Neural cell (in vitro differentiated cells): ENCODE data around the gene RPP25. TPM values are rescaled to one million over a fixed set of nuclear protein-coding genes. Genes with fewer than 3 reads are reported as not detected.

Experiments
- H2AFZ ChIP-seq: fragments of 200-600, 300-800 bp; sonication (generic), shearing (Covaris generic); 2 replicates; pipeline ENCODE4 v1.6.0; 2014; ENCODE audit warnings: low read depth, mild to moderate bottlenecking, antibody characterized with exemption, low read length, moderate library complexity
- H3F3A ChIP-seq: fragments of 200-600 bp; shearing (Covaris generic); 2 replicates; pipeline ENCODE4 v1.6.1; 2016; ENCODE audit warnings: mild to moderate bottlenecking, moderate library complexity, mixed read lengths, antibody characterized with exemption, low read length; ENCODE audit not compliant: insufficient read depth, poor library complexity, severe bottlenecking
- H3K27ac ChIP-seq: fragments of 200-600, 300-800 bp; sonication (generic), shearing (Covaris generic); 2 replicates; pipeline ENCODE4 v1.5.1; 2014; ENCODE audit warnings: mild to moderate bottlenecking, low read length, moderate library complexity
- H3K27me3 ChIP-seq: fragments of 300-800, 200-600 bp; sonication (generic), shearing (Covaris generic); 2 replicates; pipeline ENCODE4 v1.6.0; 2014; ENCODE audit warnings: mild to moderate bottlenecking, low read depth, low read length, moderate library complexity; ENCODE audit not compliant: insufficient read depth
- H3K36me3 ChIP-seq: fragments of 300-800, 200-600 bp; sonication (generic), shearing (Covaris generic); 2 replicates; pipeline ENCODE4 v1.5.1; 2014; ENCODE audit warnings: mild to moderate bottlenecking, antibody characterized with exemption, low read length, moderate library complexity; ENCODE audit not compliant: insufficient read depth
- H3K4me2 ChIP-seq: fragments of 300-800, 200-600 bp; sonication (generic), shearing (Covaris generic); 2 replicates; pipeline ENCODE4 v1.6.0; 2014; ENCODE audit warnings: mild to moderate bottlenecking, low read length
- H3K4me3 ChIP-seq: fragments of 300-800, 200-600 bp; sonication (generic), shearing (Covaris generic); 2 replicates; pipeline ENCODE4 v1.5.1; 2014; ENCODE audit warnings: mild to moderate bottlenecking, low read length, moderate library complexity
- H3K79me2 ChIP-seq: fragments of 200-600 bp; shearing (Covaris generic); replicated peaks from 2 replicates; pipeline ENCODE4 v1.6.0; 2014; ENCODE audit warnings: mild to moderate bottlenecking, low read length, moderate library complexity; ENCODE audit not compliant: insufficient read depth
- H3K9ac ChIP-seq: fragments of 300-800, 200-600 bp; sonication (generic), shearing (Covaris generic); 2 replicates; pipeline ENCODE4 v1.6.1; 2016; ENCODE audit warnings: mild to moderate bottlenecking, low read length, mixed read lengths
- H3K9me2 ChIP-seq: fragments of 200-600 bp; shearing (Covaris generic); 2 replicates; pipeline ENCODE4 v1.6.1; 2016; ENCODE audit warnings: mild to moderate bottlenecking, low read length, mixed read lengths; ENCODE audit not compliant: insufficient read depth
- H3K9me3 ChIP-seq: fragments of 200-600, 300-800 bp; sonication (generic), shearing (Covaris generic); 2 replicates; pipeline ENCODE4 v1.6.1; 2016; ENCODE audit warnings: mild to moderate bottlenecking, mixed run types, low read length, moderate library complexity, mixed read lengths
- H4K20me1 ChIP-seq: fragments of 200-600 bp; shearing (Covaris generic); 2 replicates; pipeline ENCODE4 v1.6.1; 2016; ENCODE audit warnings: mild to moderate bottlenecking, mixed run types; ENCODE audit not compliant: insufficient read depth
- EP300 ChIP-seq: fragments of 450-650 bp; conservative IDR thresholded peaks from 2 replicates; pipeline ENCODE4 v1.6.1; 2014; ENCODE audit warnings: antibody characterized with exemption, mild to moderate bottlenecking, moderate library complexity; ENCODE audit not compliant: poor library complexity, severe bottlenecking
- EZH2 ChIP-seq: fragments of 200-600, 300-800 bp; shearing (Covaris generic), sonication (generic); IDR thresholded peaks from 2 replicates; pipeline ENCODE4 v1.6.1; 2014; ENCODE audit warnings: antibody characterized with exemption, low read length, borderline replicate concordance, mild to moderate bottlenecking; ENCODE audit not compliant: insufficient read depth, poor library complexity, severe bottlenecking
- MXI1 ChIP-seq: fragments of 450-650 bp; conservative IDR thresholded peaks from 2 replicates; pipeline ENCODE4 v1.6.1; 2014; ENCODE audit warnings: antibody characterized with exemption, mild to moderate bottlenecking; ENCODE audit not compliant: poor library complexity, severe bottlenecking
- POLR2AphosphoS5 ChIP-seq: IDR thresholded peaks from 2 replicates; pipeline ENCODE4 v1.6.1; 2012
- RAD21 ChIP-seq: fragments of 450-650 bp; conservative IDR thresholded peaks from 2 replicates; pipeline ENCODE4 v1.6.1; 2014; ENCODE audit warnings: antibody characterized with exemption, mild to moderate bottlenecking, moderate library complexity
- SMC3 ChIP-seq: fragments of 450-650 bp; conservative IDR thresholded peaks from 2 replicates; pipeline ENCODE4 v1.6.1; 2014; ENCODE audit warnings: antibody characterized with exemption, mild to moderate bottlenecking, moderate library complexity; ENCODE audit not compliant: poor library complexity
- TAF1 ChIP-seq: IDR thresholded peaks from 2 replicates; pipeline ENCODE4 v1.6.1; 2012; ENCODE audit warnings: low read depth
- polyA minus RNA-seq: library from RNA; depleted of rRNA, polyadenylated mRNA; stranded (reverse); fragments of >200 nt; gene quantifications from 2 replicates; pipeline ENCODE4 v1.2.3, GENCODE V29; 2014
- polyA plus RNA-seq: library from polyadenylated mRNA; depleted of rRNA; stranded (reverse); fragments of >200 nt; gene quantifications from 2 replicates; pipeline ENCODE4 v1.2.3, GENCODE V29; 2014
- TF ChIP-seq, protein P1 (sequence below): fragments of 450-650 bp; IDR thresholded peaks from 2 replicates; pipeline ENCODE4 v1.5.1; 2014; ENCODE audit warnings: antibody characterized with exemption, mild to moderate bottlenecking, moderate library complexity; ENCODE audit not compliant: poor library complexity, severe bottlenecking
- TF ChIP-seq, protein P2 (sequence below): IDR thresholded peaks from 2 replicates; pipeline ENCODE4 v1.6.1; 2012; ENCODE audit warnings: borderline replicate concordance

The RPP25 gene, protein sequence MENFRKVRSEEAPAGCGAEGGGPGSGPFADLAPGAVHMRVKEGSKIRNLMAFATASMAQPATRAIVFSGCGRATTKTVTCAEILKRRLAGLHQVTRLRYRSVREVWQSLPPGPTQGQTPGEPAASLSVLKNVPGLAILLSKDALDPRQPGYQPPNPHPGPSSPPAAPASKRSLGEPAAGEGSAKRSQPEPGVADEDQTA
- polyA plus RNA-seq (2.8 and 4.5 TPM in 2 replicates), polyA minus RNA-seq (4.2 and 6.1 TPM in 2 replicates)

DNA sequence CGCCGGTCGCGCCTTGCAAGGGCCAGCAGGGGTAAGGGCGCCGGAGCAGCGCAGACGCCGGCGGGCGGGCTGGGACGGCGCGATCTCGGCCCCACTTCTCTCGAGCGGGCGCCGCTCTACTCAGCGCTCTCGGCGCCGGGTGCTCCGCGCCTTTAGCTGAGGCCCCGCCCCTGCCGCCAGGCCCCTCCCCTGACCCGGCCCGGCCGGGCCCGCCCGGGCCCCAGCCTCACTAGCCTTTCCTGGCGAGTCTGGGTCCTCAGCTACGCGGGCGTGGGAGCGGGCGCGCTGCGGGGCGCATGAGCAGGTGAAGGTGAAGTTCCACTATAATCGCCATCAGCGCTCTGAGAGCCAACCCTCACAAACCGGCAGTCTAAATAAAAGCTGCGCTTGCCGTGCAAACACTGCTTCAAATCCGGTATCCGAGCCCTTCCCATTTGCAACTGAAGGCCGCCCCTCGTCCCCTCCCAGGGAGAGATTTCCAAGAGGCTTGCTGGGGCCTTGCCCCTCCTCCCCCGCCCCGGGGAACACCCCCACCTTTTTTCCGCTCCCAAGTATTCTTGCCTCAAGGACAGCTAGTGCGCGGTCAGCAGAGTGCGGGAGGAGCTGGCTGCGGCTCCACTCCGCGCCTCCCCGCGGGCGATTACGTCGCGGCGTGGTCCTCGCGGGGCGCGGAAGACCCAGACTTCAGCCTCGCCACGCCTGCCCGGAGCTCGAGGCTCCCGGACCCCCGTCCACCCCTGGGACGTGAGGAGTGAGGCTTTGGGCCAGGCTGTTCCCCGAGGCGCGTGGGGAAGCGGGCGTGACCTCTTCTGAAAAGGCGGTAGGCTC, at the start of gene RPP25:
TSS of gene RPP25 (minus strand) at position 125 of the 828 bp plus-strand sequence. CDS start 189 bp downstream, outside the sequence.
- Histone ChIP-seq H2AFZ (peak within 1 kb of the TSS; percentile 51), H3K9me3 (no peaks in the 10 kb centered on the region), H3F3A (no peaks in the 10 kb centered on the region), H3K27me3 (peaks cover 52% of the 10 kb centered on the region), H3K4me2 (peak within 1 kb of the TSS; percentile 53), H4K20me1 (no peaks in the 10 kb centered on the region), H3K79me2 (no peaks in the 10 kb centered on the region), H3K9me2 (no peaks in the 10 kb centered on the region), H3K36me3 (no peaks in the 10 kb centered on the region), H3K4me3 (peak within 1 kb of the TSS; percentile 75), H3K9ac (peak within 1 kb of the TSS; percentile 50), H3K27ac (no peak within 1 kb of the TSS)
- TF ChIP-seq EZH2 (no peak), POLR2AphosphoS5 (peak; percentile 6)

DNA sequence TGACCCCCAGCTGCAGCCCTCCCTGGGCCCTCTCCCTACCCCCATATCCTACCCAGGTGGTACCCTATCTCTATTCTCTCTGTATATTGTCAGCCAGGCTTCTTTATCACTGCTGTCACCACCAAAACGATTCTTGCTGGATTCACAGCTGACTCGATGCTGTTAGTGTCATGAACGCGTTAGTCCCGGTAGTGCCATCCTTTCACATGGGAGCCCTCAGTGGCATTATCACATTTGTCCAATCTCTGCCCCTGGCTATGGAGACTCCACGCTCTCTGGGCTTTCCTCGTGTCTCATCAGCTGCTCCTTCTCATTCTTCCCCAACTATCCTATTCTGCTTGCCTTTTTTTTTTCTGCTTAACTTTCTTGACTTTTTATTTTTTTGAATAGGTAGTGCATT, 45.8 kb upstream of the RPP25 start:
- H3K4me2 ChIP-seq = no peak overlapping the region
- H2AFZ ChIP-seq = no peak overlapping the region
- TF ChIP-seq, protein P1, sequence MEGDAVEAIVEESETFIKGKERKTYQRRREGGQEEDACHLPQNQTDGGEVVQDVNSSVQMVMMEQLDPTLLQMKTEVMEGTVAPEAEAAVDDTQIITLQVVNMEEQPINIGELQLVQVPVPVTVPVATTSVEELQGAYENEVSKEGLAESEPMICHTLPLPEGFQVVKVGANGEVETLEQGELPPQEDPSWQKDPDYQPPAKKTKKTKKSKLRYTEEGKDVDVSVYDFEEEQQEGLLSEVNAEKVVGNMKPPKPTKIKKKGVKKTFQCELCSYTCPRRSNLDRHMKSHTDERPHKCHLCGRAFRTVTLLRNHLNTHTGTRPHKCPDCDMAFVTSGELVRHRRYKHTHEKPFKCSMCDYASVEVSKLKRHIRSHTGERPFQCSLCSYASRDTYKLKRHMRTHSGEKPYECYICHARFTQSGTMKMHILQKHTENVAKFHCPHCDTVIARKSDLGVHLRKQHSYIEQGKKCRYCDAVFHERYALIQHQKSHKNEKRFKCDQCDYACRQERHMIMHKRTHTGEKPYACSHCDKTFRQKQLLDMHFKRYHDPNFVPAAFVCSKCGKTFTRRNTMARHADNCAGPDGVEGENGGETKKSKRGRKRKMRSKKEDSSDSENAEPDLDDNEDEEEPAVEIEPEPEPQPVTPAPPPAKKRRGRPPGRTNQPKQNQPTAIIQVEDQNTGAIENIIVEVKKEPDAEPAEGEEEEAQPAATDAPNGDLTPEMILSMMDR = no peak
- TF ChIP-seq EP300 (no peak), EZH2 (no peak), SMC3 (no peak), MXI1 (no peak), TAF1 (no peak), RAD21 (no peak), POLR2AphosphoS5 (no peak)
- TF ChIP-seq, protein P2, sequence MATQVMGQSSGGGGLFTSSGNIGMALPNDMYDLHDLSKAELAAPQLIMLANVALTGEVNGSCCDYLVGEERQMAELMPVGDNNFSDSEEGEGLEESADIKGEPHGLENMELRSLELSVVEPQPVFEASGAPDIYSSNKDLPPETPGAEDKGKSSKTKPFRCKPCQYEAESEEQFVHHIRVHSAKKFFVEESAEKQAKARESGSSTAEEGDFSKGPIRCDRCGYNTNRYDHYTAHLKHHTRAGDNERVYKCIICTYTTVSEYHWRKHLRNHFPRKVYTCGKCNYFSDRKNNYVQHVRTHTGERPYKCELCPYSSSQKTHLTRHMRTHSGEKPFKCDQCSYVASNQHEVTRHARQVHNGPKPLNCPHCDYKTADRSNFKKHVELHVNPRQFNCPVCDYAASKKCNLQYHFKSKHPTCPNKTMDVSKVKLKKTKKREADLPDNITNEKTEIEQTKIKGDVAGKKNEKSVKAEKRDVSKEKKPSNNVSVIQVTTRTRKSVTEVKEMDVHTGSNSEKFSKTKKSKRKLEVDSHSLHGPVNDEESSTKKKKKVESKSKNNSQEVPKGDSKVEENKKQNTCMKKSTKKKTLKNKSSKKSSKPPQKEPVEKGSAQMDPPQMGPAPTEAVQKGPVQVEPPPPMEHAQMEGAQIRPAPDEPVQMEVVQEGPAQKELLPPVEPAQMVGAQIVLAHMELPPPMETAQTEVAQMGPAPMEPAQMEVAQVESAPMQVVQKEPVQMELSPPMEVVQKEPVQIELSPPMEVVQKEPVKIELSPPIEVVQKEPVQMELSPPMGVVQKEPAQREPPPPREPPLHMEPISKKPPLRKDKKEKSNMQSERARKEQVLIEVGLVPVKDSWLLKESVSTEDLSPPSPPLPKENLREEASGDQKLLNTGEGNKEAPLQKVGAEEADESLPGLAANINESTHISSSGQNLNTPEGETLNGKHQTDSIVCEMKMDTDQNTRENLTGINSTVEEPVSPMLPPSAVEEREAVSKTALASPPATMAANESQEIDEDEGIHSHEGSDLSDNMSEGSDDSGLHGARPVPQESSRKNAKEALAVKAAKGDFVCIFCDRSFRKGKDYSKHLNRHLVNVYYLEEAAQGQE = no peak
- H3F3A ChIP-seq = no peaks in the 10 kb centered on the region
- H3K27ac ChIP-seq = no peak overlapping the region
- peaks cover 16% of the 10 kb centered on the region for H3K79me2 ChIP-seq
- no peaks in the 10 kb centered on the region for H3K9me3 ChIP-seq
- H3K4me3 ChIP-seq = no peak overlapping the region
- H3K9ac ChIP-seq = no peak overlapping the region
- no peaks in the 10 kb centered on the region for H3K9me2 ChIP-seq
- H4K20me1 ChIP-seq = no peaks in the 10 kb centered on the region
- no peaks in the 10 kb centered on the region for H3K27me3 ChIP-seq
- H3K36me3 ChIP-seq = no peaks in the 10 kb centered on the region
